ENCODE data around the gene ABCC3.

The ABCC3 gene

GRCh38 chr17:50633683-50634082 is 998 bp upstream of the ABCC3 start:
- TF ChIP-seq, protein P1, sequence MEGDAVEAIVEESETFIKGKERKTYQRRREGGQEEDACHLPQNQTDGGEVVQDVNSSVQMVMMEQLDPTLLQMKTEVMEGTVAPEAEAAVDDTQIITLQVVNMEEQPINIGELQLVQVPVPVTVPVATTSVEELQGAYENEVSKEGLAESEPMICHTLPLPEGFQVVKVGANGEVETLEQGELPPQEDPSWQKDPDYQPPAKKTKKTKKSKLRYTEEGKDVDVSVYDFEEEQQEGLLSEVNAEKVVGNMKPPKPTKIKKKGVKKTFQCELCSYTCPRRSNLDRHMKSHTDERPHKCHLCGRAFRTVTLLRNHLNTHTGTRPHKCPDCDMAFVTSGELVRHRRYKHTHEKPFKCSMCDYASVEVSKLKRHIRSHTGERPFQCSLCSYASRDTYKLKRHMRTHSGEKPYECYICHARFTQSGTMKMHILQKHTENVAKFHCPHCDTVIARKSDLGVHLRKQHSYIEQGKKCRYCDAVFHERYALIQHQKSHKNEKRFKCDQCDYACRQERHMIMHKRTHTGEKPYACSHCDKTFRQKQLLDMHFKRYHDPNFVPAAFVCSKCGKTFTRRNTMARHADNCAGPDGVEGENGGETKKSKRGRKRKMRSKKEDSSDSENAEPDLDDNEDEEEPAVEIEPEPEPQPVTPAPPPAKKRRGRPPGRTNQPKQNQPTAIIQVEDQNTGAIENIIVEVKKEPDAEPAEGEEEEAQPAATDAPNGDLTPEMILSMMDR (IDR thresholded peaks at IDR 0.05): no peak
- TF ChIP-seq ZFX (IDR thresholded peaks at IDR 0.05; ENCODE audit: borderline replicate concordance): no peak

GRCh38 chr17:50634915-50635731 is 442 bp downstream of the ABCC3 start:
- H3K27ac ChIP-seq: no peak overlapping the region
- TF ChIP-seq ZFX (IDR thresholded peaks at IDR 0.05; ENCODE audit: borderline replicate concordance): no peak
- TF ChIP-seq, protein P1 (IDR thresholded peaks at IDR 0.05): 0 out of 2 replicates have a peak, but pooled peaks have one; percentile 4

More at GRCh38 chr17:50633683-50634082, 998 bp upstream of the ABCC3 start:
- H3K27ac ChIP-seq: no peak overlapping the region

GRCh38 chr17:50635732-50635981 is 976 bp downstream of the ABCC3 start:
- no peak overlapping the region for H3K27ac ChIP-seq
- no peak for TF ChIP-seq ZFX (IDR thresholded peaks at IDR 0.05; ENCODE audit: borderline replicate concordance)
- TF ChIP-seq, protein P1 (IDR thresholded peaks at IDR 0.05): no peak

- no peak for TF ChIP-seq ZFX (IDR thresholded peaks at IDR 0.05; ENCODE audit: borderline replicate concordance)
- TF ChIP-seq, protein P1 (IDR thresholded peaks at IDR 0.05): no peak
- no peak overlapping the region for H3K27ac ChIP-seq
Measured at GRCh38 chr17:50635982-50636803, 1.5 kb downstream of the ABCC3 start.

DNA sequence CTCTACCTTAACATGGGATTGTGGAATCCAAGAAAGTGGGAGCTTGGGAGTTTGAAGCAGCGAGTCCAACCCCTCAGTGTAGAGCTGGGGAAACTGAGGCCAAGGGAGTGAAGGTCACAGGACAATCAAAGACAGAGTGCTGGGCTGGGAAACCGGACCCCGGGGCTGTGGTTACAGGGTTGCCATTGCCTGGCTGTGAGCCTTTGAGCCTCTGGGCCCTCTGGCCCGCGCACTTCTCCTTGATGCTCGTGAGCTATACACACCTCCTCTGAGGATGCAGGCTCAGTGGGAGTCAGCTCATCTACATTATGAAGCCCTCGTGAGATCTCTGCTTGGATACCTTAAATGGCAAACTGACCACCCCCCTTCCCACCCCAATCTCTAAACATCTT is 2.1 kb downstream of the ABCC3 start:
- H3K27ac ChIP-seq: no peak overlapping the region
- TF ChIP-seq, protein P1 (IDR thresholded peaks at IDR 0.05): no peak
- TF ChIP-seq ZFX (IDR thresholded peaks at IDR 0.05; ENCODE audit: borderline replicate concordance): no peak

- H3K27ac ChIP-seq: no peak overlapping the region
- TF ChIP-seq, protein P1 (IDR thresholded peaks at IDR 0.05): no peak
- no peak for TF ChIP-seq ZFX (IDR thresholded peaks at IDR 0.05; ENCODE audit: borderline replicate concordance)
Measured at GRCh38 chr17:50637829-50638605, 3.3 kb downstream of the ABCC3 start.

Measured in 22Rv1 (cell line).